ENCODE data around the gene ARFRP1. TPM values are rescaled to one million over a fixed set of nuclear protein-coding genes. Genes with fewer than 3 reads are reported as not detected.
A peak's percentile ranks its signal among the peaks of the same experiment; 100 is the strongest.

ARFRP1 gene
- polyA plus RNA-seq, 3 donors = 18.2 to 31.1 (median 20.7) TPM

GRCh38 chr20:63690003-63690897, 17.5 kb downstream of the ARFRP1 start:
- H3K4me3 ChIP-seq (replicated peaks in 1 of 3; ENCODE audit: low read depth in 2 of 3, low read length in 3 of 3) = no peak overlapping the region
- intact Hi-C loops (cut with micrococcal nuclease) = no loop called here
- no peak overlapping the region for H3K27ac ChIP-seq (ENCODE audit: low read depth in 1 of 2, low read length in 2 of 2)
- peaks cover 31% of the 10 kb centered on the region in 2 donors for H3K4me1 ChIP-seq (ENCODE audit: control insufficient read depth in 1 of 2, insufficient read depth in 2 of 2, low read length in 2 of 2)
- no peak for TF ChIP-seq CTCF (IDR thresholded peaks at IDR 0.05)
- H3K4me2 ChIP-seq (replicated peaks; ENCODE audit: extremely low read depth, low read length, poor library complexity, severe bottlenecking) = no peak overlapping the region
- peaks cover 5 to 11% of the 10 kb centered on the region in 2 donors for H3K36me3 Mint-ChIP-seq
- no peaks in the 10 kb centered on the region for H3K9me3 Mint-ChIP-seq
- H3K4me1 Mint-ChIP-seq = peaks cover 27% of the 10 kb centered on the region
- H3K9ac ChIP-seq (ENCODE audit: insufficient read depth, low read length, poor library complexity, severe bottlenecking) = no peak overlapping the region
- no peaks in the 10 kb centered on the region for H3K9me3 ChIP-seq (replicated peaks in 1 of 2; ENCODE audit: control insufficient read depth in 1 of 2, insufficient read depth in 1 of 2, low read length in 2 of 2)
- H3K27ac Mint-ChIP-seq = peak overlapping the region in 2 of 7 donors; percentile 60 to 73
- H3K27me3 ChIP-seq (ENCODE audit: control insufficient read depth in 2 of 2, insufficient read depth in 2 of 2, low read length in 2 of 2) = no peaks in the 10 kb centered on the region
- no peaks in the 10 kb centered on the region for H3K79me2 ChIP-seq (ENCODE audit: insufficient read depth, low read length)
- H3K27me3 Mint-ChIP-seq (ENCODE audit: low read depth in 3 of 3) = peaks cover 0 to 1% (median 0%) of the 10 kb centered on the region in 3 donors
- WGBS (ENCODE audit: insufficient coverage) = 91% methylated on average over 34 of the region's 40 CpGs
- H3K4me3 Mint-ChIP-seq = no peak overlapping the region
- H2AFZ ChIP-seq (ENCODE audit: insufficient read depth, low read depth, low read length, poor library complexity, severe bottlenecking) = no peak overlapping the region
- no peaks in the 10 kb centered on the region for H4K20me1 ChIP-seq (ENCODE audit: insufficient read depth, low read length)
- no peak for DNase-seq
- H3K36me3 ChIP-seq (replicated peaks in 1 of 2; ENCODE audit: control insufficient read depth in 1 of 2, insufficient read depth in 2 of 2, low read length in 2 of 2) = peaks cover 0 to 10% of the 10 kb centered on the region in 2 donors

- Histone ChIP-seq H3K36me3 (replicated peaks in 1 of 2; ENCODE audit: control insufficient read depth in 1 of 2, insufficient read depth in 2 of 2, low read length in 2 of 2) (peaks cover 0 to 7% of the 10 kb centered on the region in 2 donors), H3K27ac (ENCODE audit: low read depth in 1 of 2, low read length in 2 of 2) (no peak overlapping the region), H3K9me3 (replicated peaks in 1 of 2; ENCODE audit: control insufficient read depth in 1 of 2, insufficient read depth in 1 of 2, low read length in 2 of 2) (no peaks in the 10 kb centered on the region), H3K9ac (ENCODE audit: insufficient read depth, low read length, poor library complexity, severe bottlenecking) (no peak overlapping the region), H3K27me3 (ENCODE audit: control insufficient read depth in 2 of 2, insufficient read depth in 2 of 2, low read length in 2 of 2) (no peaks in the 10 kb centered on the region), H3K4me3 (replicated peaks in 1 of 3; ENCODE audit: low read depth in 2 of 3, low read length in 3 of 3) (no peak overlapping the region), H3K4me2 (replicated peaks; ENCODE audit: extremely low read depth, low read length, poor library complexity, severe bottlenecking) (no peak overlapping the region), H4K20me1 (ENCODE audit: insufficient read depth, low read length) (no peaks in the 10 kb centered on the region), H3K79me2 (ENCODE audit: insufficient read depth, low read length) (no peaks in the 10 kb centered on the region), H3K4me1 (ENCODE audit: control insufficient read depth in 1 of 2, insufficient read depth in 2 of 2, low read length in 2 of 2) (peaks cover 31 to 37% of the 10 kb centered on the region in 2 donors), H2AFZ (ENCODE audit: insufficient read depth, low read depth, low read length, poor library complexity, severe bottlenecking) (no peak overlapping the region)
- Mint-ChIP-seq H3K4me1 (peaks cover 35% of the 10 kb centered on the region), H3K9me3 (no peaks in the 10 kb centered on the region), H3K36me3 (peaks cover 5 to 11% of the 10 kb centered on the region in 2 donors), H3K27me3 (ENCODE audit: low read depth in 3 of 3) (peaks cover 0 to 3% (median 0%) of the 10 kb centered on the region in 3 donors), H3K27ac (no peak overlapping the region), H3K4me3 (no peak overlapping the region)
- no peak for DNase-seq
- 96% methylated on average over 37 of the region's 44 CpGs for WGBS (ENCODE audit: insufficient coverage)
- no peak for TF ChIP-seq CTCF (IDR thresholded peaks at IDR 0.05)
- intact Hi-C loops (cut with micrococcal nuclease) = no loop called here
Observed at GRCh38 chr20:63689046-63690002, 18.5 kb downstream of the ARFRP1 start.

Measured in CD14-positive monocyte (primary cell).